Measurements from ENCODE around the gene RERE.

DNA sequence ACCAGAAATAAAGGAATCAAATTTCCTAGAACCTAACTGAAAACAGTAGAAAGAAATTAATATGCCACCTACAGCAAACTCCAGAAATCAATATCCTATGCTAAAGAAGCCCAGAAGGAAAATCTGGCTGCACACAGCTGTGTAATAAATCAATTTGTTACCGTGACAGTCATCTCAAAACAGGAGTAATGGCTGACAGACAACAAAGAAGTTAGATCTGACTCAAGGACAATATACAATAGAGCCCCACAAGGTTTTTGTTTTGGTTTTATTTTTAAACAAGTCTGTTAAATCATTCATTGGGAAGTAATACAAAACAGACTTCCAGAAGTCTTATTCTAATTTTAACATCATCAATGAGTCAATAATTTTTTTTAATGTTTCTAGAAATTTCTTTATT lies 168.4 kb downstream of the RERE start:
- TF ChIP-seq, protein P1, sequence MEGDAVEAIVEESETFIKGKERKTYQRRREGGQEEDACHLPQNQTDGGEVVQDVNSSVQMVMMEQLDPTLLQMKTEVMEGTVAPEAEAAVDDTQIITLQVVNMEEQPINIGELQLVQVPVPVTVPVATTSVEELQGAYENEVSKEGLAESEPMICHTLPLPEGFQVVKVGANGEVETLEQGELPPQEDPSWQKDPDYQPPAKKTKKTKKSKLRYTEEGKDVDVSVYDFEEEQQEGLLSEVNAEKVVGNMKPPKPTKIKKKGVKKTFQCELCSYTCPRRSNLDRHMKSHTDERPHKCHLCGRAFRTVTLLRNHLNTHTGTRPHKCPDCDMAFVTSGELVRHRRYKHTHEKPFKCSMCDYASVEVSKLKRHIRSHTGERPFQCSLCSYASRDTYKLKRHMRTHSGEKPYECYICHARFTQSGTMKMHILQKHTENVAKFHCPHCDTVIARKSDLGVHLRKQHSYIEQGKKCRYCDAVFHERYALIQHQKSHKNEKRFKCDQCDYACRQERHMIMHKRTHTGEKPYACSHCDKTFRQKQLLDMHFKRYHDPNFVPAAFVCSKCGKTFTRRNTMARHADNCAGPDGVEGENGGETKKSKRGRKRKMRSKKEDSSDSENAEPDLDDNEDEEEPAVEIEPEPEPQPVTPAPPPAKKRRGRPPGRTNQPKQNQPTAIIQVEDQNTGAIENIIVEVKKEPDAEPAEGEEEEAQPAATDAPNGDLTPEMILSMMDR (IDR thresholded peaks at IDR 0.05): no peak
- TF ChIP-seq POLR2AphosphoS5 (IDR thresholded peaks at IDR 0.05; ENCODE audit: insufficient read depth in 1 of 2, low read depth in 1 of 2): no peak
- no peak for TF ChIP-seq POLR2A (IDR thresholded peaks at IDR 0.05)
